Panc1 (cell line): Measurements from ENCODE around the gene SLC16A12.

Experiments
- POLR2AphosphoS5 ChIP-seq: IDR thresholded peaks from 2 replicates; pipeline ENCODE4 v1.6.1; 2012; ENCODE audit warnings: mild to moderate bottlenecking, low read depth, low read length, moderate library complexity
- TF ChIP-seq, protein P1 (sequence below): fragments of 450-650 bp; IDR thresholded peaks from 2 replicates; pipeline ENCODE4 v1.5.1; 2017; ENCODE audit warnings: mild to moderate bottlenecking
- TF ChIP-seq, protein P2 (sequence below), 2 experiments: IDR thresholded peaks; 2 replicates each; pipeline ENCODE4 v1.6.1; 2011 to 2012; ENCODE audit warnings: low read depth in 2 of 2, control low read depth in 1 of 2, low read length in 1 of 2, mild to moderate bottlenecking in 1 of 2, moderate library complexity in 1 of 2; ENCODE audit not compliant: insufficient read depth in 1 of 2

DNA sequence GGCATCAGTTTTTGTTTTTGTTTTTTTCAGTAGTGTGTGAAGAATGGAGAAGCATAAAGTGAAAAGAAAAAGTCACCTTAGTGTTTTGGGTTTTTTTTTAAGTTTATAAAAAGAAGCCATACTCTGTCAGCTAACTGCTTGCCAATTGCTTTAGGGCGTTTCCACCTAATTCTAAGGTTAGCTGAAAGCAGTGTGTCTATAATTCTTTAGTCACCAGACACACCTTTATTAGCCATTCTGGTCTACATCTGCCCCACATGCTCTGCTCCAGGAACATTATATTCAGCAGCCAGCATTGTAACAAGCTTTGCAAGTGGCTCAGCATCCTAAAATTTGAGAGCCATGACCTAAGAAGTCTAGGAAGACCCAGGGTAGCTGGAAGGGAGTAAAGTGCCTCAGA, 14.1 kb upstream of the SLC16A12 start:
- no peak for TF ChIP-seq POLR2AphosphoS5
- TF ChIP-seq, protein P1, sequence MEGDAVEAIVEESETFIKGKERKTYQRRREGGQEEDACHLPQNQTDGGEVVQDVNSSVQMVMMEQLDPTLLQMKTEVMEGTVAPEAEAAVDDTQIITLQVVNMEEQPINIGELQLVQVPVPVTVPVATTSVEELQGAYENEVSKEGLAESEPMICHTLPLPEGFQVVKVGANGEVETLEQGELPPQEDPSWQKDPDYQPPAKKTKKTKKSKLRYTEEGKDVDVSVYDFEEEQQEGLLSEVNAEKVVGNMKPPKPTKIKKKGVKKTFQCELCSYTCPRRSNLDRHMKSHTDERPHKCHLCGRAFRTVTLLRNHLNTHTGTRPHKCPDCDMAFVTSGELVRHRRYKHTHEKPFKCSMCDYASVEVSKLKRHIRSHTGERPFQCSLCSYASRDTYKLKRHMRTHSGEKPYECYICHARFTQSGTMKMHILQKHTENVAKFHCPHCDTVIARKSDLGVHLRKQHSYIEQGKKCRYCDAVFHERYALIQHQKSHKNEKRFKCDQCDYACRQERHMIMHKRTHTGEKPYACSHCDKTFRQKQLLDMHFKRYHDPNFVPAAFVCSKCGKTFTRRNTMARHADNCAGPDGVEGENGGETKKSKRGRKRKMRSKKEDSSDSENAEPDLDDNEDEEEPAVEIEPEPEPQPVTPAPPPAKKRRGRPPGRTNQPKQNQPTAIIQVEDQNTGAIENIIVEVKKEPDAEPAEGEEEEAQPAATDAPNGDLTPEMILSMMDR = no peak
- TF ChIP-seq, protein P2, sequence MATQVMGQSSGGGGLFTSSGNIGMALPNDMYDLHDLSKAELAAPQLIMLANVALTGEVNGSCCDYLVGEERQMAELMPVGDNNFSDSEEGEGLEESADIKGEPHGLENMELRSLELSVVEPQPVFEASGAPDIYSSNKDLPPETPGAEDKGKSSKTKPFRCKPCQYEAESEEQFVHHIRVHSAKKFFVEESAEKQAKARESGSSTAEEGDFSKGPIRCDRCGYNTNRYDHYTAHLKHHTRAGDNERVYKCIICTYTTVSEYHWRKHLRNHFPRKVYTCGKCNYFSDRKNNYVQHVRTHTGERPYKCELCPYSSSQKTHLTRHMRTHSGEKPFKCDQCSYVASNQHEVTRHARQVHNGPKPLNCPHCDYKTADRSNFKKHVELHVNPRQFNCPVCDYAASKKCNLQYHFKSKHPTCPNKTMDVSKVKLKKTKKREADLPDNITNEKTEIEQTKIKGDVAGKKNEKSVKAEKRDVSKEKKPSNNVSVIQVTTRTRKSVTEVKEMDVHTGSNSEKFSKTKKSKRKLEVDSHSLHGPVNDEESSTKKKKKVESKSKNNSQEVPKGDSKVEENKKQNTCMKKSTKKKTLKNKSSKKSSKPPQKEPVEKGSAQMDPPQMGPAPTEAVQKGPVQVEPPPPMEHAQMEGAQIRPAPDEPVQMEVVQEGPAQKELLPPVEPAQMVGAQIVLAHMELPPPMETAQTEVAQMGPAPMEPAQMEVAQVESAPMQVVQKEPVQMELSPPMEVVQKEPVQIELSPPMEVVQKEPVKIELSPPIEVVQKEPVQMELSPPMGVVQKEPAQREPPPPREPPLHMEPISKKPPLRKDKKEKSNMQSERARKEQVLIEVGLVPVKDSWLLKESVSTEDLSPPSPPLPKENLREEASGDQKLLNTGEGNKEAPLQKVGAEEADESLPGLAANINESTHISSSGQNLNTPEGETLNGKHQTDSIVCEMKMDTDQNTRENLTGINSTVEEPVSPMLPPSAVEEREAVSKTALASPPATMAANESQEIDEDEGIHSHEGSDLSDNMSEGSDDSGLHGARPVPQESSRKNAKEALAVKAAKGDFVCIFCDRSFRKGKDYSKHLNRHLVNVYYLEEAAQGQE (IDR thresholded peaks at IDR 0.05; ENCODE audit: insufficient read depth in 1 of 2, low read depth in 2 of 2, low read length in 1 of 2) = no peak
